MM.1S (cell line): ENCODE results near the gene C22orf42.

Experiments
- DNase-seq: peaks from one replicate; pipeline ENCODE4 v3.0.0-alpha.2; 2015
- H2AFZ ChIP-seq: fragments of 300-600 bp; sonication (generic); 2 replicates; pipeline ENCODE4 v1.6.0; 2016; ENCODE audit warnings: antibody characterized with exemption, low read length
- H3F3A ChIP-seq: fragments of 300-600 bp; sonication (generic); 2 replicates; pipeline ENCODE4 v1.6.1; 2016; ENCODE audit warnings: mild to moderate bottlenecking, antibody characterized with exemption, low read length, moderate library complexity, mixed read lengths; ENCODE audit not compliant: insufficient read depth
- H3K27ac ChIP-seq: fragments of 300-600 bp; sonication (generic); 2 replicates; pipeline ENCODE4 v1.5.1; 2016; ENCODE audit warnings: mild to moderate bottlenecking, low read length
- H3K27me3 ChIP-seq: fragments of 300-600 bp; sonication (generic); replicated peaks from 2 replicates; pipeline ENCODE4 v1.6.0; 2016; ENCODE audit warnings: low read length; ENCODE audit not compliant: insufficient read depth
- H3K36me3 ChIP-seq: fragments of 300-600 bp; sonication (generic); replicated peaks from 2 replicates; pipeline ENCODE4 v1.6.1; 2016; ENCODE audit warnings: mild to moderate bottlenecking, low read length, mixed read lengths; ENCODE audit not compliant: insufficient read depth
- H3K4me1 ChIP-seq: fragments of 300-600 bp; sonication (generic); 2 replicates; pipeline ENCODE4 v1.6.1; 2016; ENCODE audit warnings: low read length, mixed read lengths
- H3K4me2 ChIP-seq: fragments of 300-600 bp; sonication (generic); 2 replicates; pipeline ENCODE4 v1.6.0; 2016; ENCODE audit warnings: low read depth, low read length
- H3K4me3 ChIP-seq: fragments of 300-600 bp; sonication (generic); 2 replicates; pipeline ENCODE4 v1.5.1; 2016; ENCODE audit warnings: low read length, mixed read lengths
- H3K79me2 ChIP-seq: fragments of 300-600 bp; sonication (generic); 2 replicates; pipeline ENCODE4 v1.6.1; 2016; ENCODE audit warnings: mixed run types, low read length, mixed read lengths
- H3K9ac ChIP-seq: fragments of 300-600 bp; sonication (generic); 2 replicates; pipeline ENCODE4 v1.6.1; 2016; ENCODE audit warnings: low read length, mixed read lengths
- H3K9me2 ChIP-seq: fragments of 300-600 bp; sonication (generic); replicated peaks from 2 replicates; pipeline ENCODE4 v1.6.1; 2016; ENCODE audit warnings: mild to moderate bottlenecking, low read length, mixed read lengths; ENCODE audit not compliant: insufficient read depth
- H3K9me3 ChIP-seq: fragments of 300-600 bp; sonication (generic); replicated peaks from 2 replicates; pipeline ENCODE4 v1.6.1; 2016; ENCODE audit warnings: mild to moderate bottlenecking, low read length, mixed read lengths; ENCODE audit not compliant: insufficient read depth
- H4K20me1 ChIP-seq: fragments of 300-600 bp; sonication (generic); 2 replicates; pipeline ENCODE4 v1.6.1; 2016; ENCODE audit warnings: mild to moderate bottlenecking, low read length, moderate library complexity, mixed read lengths; ENCODE audit not compliant: insufficient read depth
- CTCF ChIP-seq: fragments of 300-600 bp; sonication (generic); IDR thresholded peaks from 2 replicates; pipeline ENCODE4 v1.5.1; 2016; ENCODE audit warnings: antibody characterized with exemption, low read length, mixed read lengths
- EZH2 ChIP-seq: fragments of 300-600 bp; sonication (generic); optimal IDR thresholded peaks from 2 replicates; pipeline ENCODE3; 2017; ENCODE audit warnings: low read depth, mild to moderate bottlenecking, antibody characterized with exemption, low read length, mixed read lengths
- EZH2phosphoT487 ChIP-seq: fragments of 300-600 bp; sonication (generic); IDR thresholded peaks from 2 replicates; pipeline ENCODE4 v1.6.1; 2018; ENCODE audit warnings: antibody characterized with exemption, low read length

C22orf42 gene

GRCh38 chr22:32206774-32207758, 48.0 kb upstream of the C22orf42 start:
- DNase-seq = peak; percentile 59
- H3K79me2 ChIP-seq = no peaks in the 10 kb centered on the region
- no peak overlapping the region for H3K9ac ChIP-seq
- H3K9me3 ChIP-seq = no peaks in the 10 kb centered on the region
- H3F3A ChIP-seq = no peaks in the 10 kb centered on the region
- no peaks in the 10 kb centered on the region for H3K9me2 ChIP-seq
- TF ChIP-seq EZH2phosphoT487 (no peak), EZH2 (no peak), CTCF (peak; percentile 68)
- H2AFZ ChIP-seq = peak overlapping the region; percentile 75
- peak overlapping the region; percentile 19; the same call in 1 of the 2 replicates for H3K4me3 ChIP-seq
- no peak overlapping the region for H3K27ac ChIP-seq
- no peaks in the 10 kb centered on the region for H3K4me1 ChIP-seq
- H4K20me1 ChIP-seq = no peaks in the 10 kb centered on the region
- H3K4me2 ChIP-seq = peak overlapping the region; percentile 58; the same call in 1 of the 2 replicates
- peaks cover 6% of the 10 kb centered on the region for H3K27me3 ChIP-seq
- H3K36me3 ChIP-seq = no peaks in the 10 kb centered on the region

- DNase-seq = no peak
- peak overlapping the region; percentile 19; the same call in 1 of the 2 replicates for H3K4me3 ChIP-seq
These were observed 47.1 kb upstream of the C22orf42 start for GRCh38 chr22:32205974-32206773.

More at GRCh38 chr22:32205974-32206773, 47.1 kb upstream of the C22orf42 start:
- H3K79me2 ChIP-seq = no peaks in the 10 kb centered on the region
- no peaks in the 10 kb centered on the region for H3K9me2 ChIP-seq
- peak overlapping the region; percentile 75 for H2AFZ ChIP-seq
- no peaks in the 10 kb centered on the region for H3K36me3 ChIP-seq
- H3K4me2 ChIP-seq = peak overlapping the region; percentile 58; the same call in 1 of the 2 replicates
- H4K20me1 ChIP-seq = no peaks in the 10 kb centered on the region
- H3K9ac ChIP-seq = no peak overlapping the region
- H3K9me3 ChIP-seq = no peaks in the 10 kb centered on the region
- H3F3A ChIP-seq = no peaks in the 10 kb centered on the region
- no peak for TF ChIP-seq EZH2
- no peak for TF ChIP-seq EZH2phosphoT487
- no peak for TF ChIP-seq CTCF
- H3K4me1 ChIP-seq = no peaks in the 10 kb centered on the region
- H3K27ac ChIP-seq = no peak overlapping the region
- peaks cover 6% of the 10 kb centered on the region for H3K27me3 ChIP-seq
